HG02642 (cell line): ENCODE data around the gene SF3B2.

Source experiments
- ATAC-seq: cut with Tn5 transposase; IDR thresholded peaks from one replicate; pipeline ENCODE4 v1.9.1; 2021; ENCODE audit warnings: mild to moderate bottlenecking; ENCODE audit not compliant: unreplicated experiment, poor library complexity

SF3B2 gene

DNA sequence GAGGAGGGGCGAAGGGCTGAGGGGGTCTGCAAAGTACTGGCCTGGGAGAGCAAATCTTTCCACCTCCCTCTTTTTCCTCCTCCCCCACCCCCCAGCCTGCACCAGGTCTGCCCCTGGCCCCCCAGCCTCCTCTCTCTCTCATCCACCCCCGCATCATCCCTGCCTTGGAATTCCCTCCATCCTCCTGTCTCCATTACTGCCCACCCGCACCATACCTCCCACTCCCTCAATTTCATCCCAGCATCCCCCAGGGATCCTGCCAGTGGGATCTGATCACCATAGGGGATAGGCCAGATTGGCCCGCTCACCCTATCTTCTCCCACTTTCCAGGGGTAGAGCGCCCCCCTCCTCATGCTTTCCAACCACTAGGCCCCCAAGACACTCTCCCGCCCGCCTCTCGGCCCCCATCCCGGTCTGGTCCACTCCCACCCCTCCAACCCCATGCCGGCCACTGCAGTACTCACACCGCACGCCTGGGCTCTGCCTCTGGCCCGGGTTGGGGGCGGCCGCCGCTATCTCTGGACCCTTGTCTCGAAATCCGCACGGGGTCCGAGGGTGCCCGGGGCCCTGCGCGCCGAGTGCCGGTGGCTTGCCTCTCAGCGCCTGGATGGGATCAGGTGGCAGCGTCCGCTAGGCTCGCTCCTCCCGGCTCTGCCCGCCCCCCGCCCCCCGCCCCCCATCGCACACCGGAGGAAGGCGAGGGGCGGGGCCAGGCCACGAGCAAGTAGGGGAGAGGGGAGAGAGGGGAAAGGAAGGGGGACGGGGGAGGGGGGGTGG, 3.4 kb upstream of the SF3B2 start, which contains the start of gene GAL3ST3:
Gene GAL3ST3 (minus strand): TSS at position 615 of the 777 bp plus-strand sequence. CDS start 3,746 bp downstream, outside the sequence.
- no peak for ATAC-seq

DNA sequence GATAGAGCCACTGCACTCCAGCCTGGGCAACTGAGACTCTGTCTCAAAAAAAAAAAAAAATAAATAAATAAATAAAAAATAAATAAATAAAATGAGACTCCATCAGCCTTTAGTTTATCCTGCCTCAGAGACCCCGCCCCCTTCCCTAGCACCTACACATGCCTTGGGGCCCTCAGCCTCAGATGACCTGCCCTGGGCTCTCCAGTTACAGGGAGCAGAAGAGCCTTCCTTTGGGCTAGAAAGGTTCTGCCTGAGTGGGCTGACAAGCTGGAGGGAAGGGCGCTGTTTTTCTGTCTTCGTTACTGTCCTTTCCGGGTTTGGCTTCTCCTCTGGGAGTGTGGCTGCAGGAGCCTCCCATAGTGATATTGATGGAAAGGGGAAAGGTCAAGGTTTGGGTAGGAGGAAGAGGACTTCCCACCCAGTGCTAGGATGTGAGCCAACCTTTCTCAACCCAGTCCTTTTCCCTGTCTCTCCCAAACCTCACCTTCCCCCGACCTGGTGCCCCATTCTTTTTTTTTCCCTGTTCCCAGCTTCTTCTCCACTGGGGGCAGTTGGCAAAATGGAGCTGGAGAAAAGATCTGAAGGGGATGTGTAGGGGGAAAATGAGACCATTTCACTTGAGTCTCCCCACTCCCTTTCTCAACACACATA, 1.5 kb upstream of the SF3B2 start:
- no peak for ATAC-seq

DNA sequence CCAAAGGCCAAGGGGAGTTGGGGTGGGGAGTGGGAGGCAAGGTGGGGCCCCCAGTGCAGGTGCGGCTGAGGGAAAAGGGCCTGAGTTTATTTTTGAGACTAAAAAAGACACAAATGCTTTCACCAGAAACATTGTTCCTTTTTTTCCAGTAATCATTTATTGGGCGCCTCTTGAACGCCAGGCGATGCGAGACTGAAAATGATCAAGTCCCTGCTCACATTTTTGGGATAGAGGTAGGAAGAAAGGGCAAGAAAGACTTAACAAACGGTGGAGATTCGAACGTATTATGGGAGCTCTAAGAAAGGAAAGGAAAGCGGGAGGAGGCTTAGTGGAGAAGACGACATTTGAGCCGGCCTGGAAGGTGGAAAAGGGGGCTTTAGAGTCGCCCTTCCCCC, 796 bp upstream of the SF3B2 start:
- no peak for ATAC-seq

DNA sequence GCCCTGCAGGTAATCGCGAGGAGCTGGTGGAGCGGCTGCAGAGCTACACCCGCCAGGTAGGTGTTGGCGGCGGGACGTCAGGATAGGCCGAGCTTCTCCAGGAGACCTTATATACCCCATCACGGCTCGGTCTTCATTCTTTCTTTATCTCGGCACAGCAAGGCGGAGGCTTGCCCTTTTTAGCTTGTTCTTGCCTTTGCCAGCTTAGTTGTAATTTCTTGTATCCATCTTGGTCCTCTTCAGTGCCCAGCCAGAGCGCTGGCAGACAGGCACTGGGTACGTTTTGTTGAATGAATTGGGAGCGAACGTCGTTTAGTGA, 459 bp downstream of the SF3B2 start:
- no peak for ATAC-seq

DNA sequence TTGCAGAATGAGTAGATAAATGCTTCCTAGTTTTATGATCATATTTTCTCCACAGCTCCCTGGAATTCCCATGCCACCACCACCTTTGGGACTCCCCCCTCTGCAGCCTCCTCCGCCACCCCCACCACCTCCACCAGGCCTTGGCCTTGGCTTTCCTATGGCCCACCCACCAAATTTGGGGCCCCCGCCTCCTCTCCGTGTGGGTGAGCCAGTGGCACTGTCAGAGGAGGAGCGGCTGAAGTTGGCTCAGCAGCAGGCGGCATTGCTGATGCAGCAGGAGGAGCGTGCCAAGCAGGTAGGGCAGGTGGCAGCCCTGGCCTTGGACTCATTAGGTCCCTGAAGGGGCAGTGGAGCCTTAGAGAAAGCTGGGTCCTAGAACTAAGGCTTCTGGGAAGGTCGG, 2.9 kb downstream of the SF3B2 start:
- no peak for ATAC-seq

DNA sequence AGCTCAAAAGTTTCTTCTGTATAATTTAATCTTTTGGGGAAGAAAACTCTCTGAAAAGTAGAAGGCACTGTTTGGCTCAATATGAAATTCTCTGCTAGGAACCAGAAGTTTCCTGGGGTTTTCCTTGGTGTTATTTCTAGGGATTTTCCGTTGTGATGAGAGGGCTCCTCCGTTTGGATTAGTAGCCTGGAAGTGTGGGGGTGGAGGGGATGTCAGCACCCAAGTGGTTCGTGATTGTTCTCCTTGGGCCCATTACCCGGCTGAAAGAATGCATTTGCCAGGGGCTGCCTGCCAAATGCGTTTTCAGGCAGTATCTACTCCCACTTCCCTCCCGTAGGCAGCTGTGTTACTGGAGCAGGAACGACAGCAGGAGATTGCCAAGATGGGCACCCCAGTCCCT, 4.3 kb downstream of the SF3B2 start:
- no peak for ATAC-seq

DNA sequence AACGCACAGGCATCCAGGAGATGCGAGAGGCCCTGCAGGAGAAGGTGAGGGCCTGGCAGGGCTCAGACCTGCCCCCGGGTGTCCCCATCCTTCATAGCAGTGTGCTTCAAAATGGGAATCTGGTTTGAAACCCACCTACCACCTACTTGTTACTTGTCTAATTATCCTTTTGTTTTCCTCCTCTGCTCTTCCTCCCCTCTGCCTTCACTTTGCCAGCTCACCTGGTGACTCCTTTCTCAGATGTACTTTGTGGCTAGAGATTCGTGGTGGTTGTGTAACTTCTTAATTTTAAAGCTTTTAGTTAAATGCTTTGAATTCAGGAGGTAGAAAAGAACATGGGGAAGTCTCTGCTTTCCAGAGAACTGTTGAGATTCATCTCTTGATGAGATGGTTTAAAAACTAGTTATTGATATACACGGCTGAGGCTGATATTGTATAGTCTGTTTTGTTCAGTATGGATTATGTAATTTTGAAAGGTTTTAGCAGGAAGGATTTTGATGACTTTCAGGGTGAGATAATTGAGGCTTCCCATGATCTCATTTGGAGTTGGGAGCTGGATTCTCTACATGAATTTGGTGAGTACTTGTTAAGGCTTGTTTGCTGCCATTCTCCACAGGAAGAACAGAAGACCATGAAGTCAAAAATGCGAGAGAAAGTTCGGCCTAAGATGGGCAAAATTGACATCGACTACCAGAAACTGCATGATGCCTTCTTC, 8.0 kb downstream of the SF3B2 start:
- no peak for ATAC-seq

DNA sequence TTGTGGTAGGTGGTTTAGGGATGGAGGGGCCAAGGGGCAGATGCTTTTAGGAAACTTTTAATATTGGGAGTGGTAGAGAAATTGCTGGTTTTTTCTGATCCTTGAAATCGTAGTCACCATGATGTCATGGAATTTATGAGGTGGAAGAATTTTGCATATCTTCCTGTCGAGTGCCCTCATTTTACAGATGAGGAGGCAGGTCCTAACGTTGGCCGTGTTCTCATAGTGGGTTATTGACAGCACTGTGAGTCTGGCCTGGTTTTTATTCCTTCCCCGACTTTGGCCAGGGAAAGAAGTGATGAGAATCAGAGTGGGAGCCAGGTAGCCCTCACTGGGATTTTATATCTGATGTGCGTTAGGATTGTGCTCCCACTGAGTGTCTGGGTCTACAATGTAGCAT, 9.1 kb downstream of the SF3B2 start:
- no peak for ATAC-seq

DNA sequence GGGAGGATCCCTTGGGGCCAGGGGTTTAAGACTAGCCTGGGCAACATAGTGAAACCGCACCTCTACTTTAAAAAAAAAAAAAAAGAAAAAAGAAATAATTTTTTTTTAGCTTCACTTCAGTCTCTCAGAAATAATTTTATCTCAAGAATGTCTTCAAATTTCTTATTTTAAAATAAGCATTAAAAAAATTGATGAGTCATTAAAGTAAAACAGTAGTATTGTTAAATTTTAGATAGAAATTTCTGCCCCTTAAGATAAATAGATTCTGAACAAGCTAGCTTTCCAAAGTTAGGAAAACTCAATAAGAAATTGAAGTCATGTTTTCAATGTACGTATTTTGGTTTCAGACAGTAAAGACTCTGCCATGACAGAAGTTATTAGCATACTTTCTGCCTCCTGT, 10.2 kb downstream of the SF3B2 start:
- no peak for ATAC-seq

DNA sequence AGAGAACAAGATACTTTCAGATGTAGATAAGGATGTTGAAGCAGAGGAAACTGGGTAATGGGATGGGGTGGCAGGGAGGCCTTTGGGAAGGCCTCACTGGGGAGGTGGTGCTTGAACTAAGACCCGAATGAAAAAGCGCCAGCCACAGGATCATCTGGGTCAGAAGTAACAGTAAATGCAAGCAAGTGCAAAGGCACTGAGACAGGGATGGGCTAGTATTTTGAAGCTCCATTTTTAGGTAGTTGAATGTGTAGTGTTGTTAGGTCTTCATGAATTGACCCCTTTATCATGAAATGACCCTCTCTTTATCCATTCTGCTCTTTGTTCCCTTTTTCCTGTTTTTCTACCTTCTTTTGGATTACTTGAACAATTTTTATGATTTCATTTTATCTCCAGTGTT, 11.7 kb downstream of the SF3B2 start:
- no peak for ATAC-seq

DNA sequence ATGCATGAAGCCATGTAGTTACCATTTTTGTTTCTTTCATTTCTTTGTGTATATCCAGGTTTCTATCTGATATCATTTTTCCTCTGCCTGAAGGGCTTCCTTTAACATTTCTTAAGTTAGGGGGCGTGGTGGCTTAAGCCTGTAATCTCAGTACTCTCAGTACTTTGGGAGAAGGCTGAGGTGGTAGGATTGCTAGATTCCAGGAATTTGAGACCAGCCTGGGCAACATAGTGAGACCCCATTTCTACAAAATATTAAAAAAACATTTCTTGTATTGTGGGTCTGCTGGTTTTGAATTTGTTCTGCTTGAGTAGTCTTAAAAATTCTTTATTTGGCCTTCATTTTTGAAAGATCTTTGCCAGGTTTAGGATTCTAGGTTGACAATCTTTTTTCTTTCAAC, 12.4 kb downstream of the SF3B2 start:
- no peak for ATAC-seq

DNA sequence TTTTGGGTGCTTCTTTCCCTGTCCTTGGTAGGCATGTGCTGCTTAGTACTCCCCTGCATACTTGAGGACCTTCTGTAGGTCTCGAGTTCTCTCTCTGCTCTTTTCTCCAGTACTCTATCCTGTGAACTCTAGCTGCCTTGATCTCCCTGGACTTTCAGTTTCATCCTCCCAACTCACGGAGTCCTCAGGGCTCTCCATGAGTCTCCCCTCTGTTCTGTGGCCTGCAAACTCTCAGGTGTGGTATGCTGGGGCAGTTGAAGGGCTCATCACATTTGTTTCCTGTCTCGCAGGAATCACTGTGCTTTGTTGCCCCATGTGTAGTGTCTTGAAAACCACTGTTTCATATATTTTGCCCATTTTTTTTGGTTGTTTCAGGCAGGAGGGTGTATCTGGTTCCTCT, 14.6 kb downstream of the SF3B2 start:
- ATAC-seq = no peak

DNA sequence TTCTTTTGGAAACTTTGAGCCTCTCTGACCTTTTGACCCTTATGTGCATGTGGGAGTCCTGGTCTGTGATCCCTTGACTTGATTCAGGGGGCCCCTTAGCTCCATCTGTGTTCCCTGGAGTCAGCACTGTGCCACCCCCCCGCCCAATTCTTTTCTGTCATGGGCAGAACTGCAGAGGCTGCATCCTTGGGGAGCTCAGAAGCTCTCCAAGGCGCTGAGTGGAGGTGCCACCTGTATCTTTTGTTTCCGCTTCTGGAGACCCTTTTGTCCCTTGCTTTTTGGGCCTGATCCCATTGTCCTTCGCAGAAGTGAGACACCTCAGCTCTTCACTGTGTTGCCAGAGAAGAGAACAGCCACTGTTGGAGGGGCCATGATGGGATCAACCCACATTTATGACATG, 15.5 kb downstream of the SF3B2 start:
- no peak for ATAC-seq

DNA sequence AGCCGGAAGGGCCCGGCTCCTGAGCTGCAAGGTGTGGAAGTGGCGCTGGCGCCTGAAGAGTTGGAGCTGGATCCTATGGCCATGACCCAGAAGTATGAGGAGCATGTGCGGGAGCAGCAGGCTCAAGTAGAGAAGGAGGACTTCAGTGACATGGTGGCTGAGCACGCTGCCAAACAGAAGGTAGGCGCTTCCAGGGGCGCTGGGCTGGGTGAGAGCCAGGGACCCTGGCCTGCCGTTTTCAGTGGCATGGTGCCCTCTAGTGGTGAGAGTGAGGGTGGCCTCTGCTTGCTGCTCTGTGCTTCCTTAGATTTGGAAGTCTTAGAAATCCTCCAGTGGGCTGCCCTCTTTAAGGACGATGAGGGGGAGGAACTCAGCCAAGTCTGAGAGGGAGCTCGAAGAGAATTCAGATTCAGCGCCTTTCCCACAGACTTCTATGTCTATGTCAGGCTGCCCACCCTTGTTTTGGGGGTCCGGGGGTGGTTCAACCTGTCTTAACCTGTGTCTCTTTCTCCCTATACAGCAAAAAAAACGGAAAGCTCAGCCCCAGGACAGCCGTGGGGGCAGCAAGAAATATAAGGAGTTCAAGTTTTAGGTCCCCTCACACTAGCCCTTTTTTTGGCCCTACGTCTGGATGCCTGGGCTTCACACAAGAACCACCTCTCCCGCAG, 16.1 kb downstream of the SF3B2 start:
- no peak for ATAC-seq

DNA sequence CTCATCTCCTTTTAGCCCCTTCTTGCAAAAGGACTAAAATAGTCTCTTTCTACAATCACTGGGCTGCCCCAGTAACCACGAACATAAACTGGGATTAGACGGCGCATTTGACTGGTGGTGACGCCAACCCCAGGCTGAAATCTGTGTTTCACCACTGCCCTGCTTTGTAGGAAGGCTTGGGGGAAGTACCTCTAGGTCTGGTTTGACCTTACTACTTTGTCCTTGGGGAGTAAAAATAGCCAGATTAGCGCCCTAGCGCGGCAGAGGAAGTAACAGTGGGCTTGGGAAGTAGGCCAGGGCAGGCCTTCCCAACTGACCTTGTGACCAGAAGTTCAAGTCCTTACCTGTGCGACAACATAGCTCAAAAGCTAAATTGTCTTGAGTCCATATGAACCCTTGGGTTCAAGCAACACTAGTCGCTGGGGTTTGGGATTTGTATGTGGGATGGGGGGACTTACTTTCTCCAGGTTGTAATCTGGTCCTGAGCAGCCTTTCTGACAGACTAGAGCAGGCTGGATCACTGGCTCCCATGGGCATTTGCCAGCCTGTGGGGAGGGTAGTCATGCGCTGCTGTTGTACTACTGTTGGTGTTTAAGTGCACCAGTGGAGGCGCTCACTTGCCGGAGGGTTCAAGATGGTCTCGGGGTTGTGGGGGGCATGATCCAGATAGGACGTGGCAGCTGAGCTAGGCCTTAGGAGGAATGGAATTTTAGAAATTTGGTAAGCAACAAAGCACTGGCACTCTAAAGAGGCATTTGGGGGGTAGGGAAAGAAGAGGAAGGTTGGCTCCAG, 17.0 kb downstream of the SF3B2 start:
- ATAC-seq = peak; percentile 23

DNA sequence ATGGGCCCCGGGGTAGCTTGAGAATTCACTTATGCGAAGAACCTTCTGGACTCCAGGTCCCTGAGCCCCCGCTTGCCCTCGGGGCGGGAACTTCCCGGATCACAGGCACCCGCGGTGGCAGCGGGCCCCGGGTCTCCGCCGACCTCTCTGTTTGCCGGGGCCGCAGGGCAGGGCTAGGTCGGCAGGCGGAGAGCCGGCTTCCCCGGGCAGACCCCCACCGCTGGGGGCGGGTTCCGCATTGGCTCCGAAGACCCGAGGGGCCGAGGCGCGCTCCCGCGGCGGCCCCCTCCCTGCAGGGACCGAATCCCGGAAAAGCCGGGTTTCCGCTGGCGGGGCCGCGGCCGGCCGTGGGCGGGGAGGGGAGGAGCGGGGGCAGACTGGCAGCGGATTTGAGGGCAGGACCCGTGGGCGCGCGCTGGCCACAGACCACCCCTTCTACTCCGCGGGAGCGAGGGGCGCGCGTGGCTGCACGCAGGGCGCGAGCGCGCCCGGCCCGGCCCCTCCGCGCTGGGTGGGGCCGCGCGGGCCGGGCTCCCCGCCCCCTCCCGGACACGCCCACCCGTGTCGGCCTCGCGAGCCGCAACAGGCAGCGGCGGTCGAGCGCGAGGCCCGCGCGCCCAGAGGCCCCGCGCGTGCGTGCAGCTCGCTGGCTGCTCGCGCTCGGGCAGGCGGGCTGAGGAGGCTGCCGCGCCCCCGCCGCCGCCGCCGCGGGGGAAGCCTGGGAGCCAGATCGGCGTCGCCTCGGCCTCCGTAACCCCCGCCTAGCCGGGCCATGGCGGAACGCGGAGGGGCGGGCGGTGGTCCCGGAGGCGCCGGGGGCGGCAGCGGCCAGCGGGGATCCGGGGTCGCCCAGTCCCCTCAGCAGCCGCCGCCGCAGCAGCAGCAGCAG, 17.8 kb downstream of the SF3B2 start, which contains the start of gene PACS1:
Gene PACS1 (plus strand): TSS at position 558 of the 889 bp plus-strand sequence. CDS start 215 bp downstream, at position 773.
- ATAC-seq = peak; percentile 48

DNA sequence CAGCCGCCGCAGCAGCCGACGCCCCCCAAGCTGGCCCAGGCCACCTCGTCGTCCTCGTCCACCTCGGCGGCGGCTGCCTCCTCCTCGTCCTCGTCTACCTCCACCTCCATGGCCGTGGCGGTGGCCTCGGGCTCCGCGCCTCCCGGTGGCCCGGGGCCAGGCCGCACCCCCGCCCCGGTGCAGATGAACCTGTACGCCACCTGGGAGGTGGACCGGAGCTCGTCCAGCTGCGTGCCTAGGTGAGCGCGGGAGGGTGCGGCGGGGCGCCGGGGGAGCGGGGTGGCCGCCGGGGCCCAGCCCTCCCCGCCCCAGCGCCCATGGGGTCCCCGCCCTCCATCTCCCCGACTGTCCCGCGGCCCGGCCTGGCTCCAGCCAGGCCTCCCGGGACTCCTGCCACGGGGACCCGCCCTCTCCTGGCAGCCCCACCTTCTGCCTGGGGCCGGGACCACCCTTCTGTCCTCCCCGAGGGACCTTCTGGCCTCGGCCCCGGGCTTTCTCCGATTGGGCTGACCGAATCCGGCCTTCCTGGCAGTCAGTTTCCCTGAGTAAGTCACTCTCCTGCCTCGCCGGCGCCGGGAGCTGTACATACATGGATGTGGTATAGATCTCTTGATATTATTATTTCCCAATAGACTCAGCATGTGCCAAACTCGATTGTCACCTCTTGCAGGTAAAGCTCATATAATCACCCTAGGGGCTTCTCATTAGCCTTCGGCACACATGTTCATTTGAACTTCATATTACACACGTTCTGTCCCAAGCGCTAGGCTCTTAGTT, 18.6 kb downstream of the SF3B2 start:
- peak; percentile 18 for ATAC-seq

DNA sequence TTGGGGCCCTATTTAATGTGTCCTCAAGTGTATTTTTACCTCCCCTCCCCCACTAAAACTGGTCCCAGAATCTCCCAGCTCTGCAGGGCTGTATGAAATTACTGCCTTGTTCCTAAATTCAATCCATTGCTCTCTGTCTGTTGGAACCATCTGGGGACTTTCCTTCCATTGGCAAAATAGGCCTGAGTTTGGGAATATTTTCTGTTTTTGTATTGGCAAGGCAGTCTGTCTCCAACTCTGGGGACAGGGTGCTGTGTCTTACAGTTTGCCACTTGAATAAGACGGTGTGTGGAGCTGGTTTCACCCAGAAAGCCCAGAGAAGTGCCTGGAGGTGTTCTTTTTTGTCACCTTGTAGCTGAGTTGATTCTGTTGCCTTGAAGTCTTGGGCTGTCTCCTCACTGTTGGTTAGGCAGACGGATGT, 19.2 kb downstream of the SF3B2 start:
- no peak for ATAC-seq
